Natural killer cell treated with Interleukin-12 subunit alpha and Interleukin-12 subunit beta and Interleukin-15 and Interleukin-18, amount 100 ng/mL, for 72 hours (primary cell): ENCODE measurements around the gene TUBB2A. TPM values are rescaled to one million over a fixed set of nuclear protein-coding genes. Genes with fewer than 3 reads are reported as not detected.

ENCODE experiments used
- ATAC-seq, 2 donors: fragments of 150-1000 bp; cut with Tn5 transposase in 1 of 2; sonication (Bioruptor Pico), chemical (Tn5 transposase) in 1 of 2; 2 replicates each; pipeline ENCODE4 v1.10.0; 2021
- DNase-seq: peaks from one replicate; pipeline ENCODE4 v3.0.0; 2022; ENCODE audit warnings: low spot score
- H3K27ac Mint-ChIP-seq, 2 donors: 1 replicate in 1 of 2; 2 replicates in 1 of 2; pipeline ENCODE4 v1.8.0; 2022; ENCODE audit warnings: mixed read lengths in 2 of 2, mild to moderate bottlenecking in 1 of 2, moderate library complexity in 1 of 2
- H3K27me3 Mint-ChIP-seq, 2 donors: 1 replicate in 1 of 2; 2 replicates in 1 of 2; pipeline ENCODE4 v1.8.0; 2022; ENCODE audit warnings: mixed read lengths in 2 of 2
- H3K36me3 Mint-ChIP-seq: one replicate; pipeline ENCODE4 v1.8.0; 2022; ENCODE audit warnings: mixed read lengths
- H3K4me1 Mint-ChIP-seq, 2 donors: 1 replicate in 1 of 2; 2 replicates in 1 of 2; pipeline ENCODE4 v1.8.0; 2022; ENCODE audit warnings: low read depth in 2 of 2, mixed read lengths in 2 of 2, mild to moderate bottlenecking in 1 of 2
- H3K4me3 Mint-ChIP-seq: one replicate; pipeline ENCODE4 v1.8.0; 2022; ENCODE audit warnings: mixed read lengths
- H3K9me3 Mint-ChIP-seq: 2 replicates; pipeline ENCODE4 v1.8.0; 2022; ENCODE audit warnings: mixed read lengths
- total RNA-seq, 2 donors: library from RNA; stranded (reverse); gene quantifications; one replicate each; pipeline ENCODE4 v1.2.3, GENCODE V29; 2022

TUBB2A gene
- total RNA-seq, 2 donors from 2014 or later = 1.7 to 5.8 TPM

GRCh38 chr6:3136292-3137011, 20.9 kb downstream of the TUBB2A start:
- no peak overlapping the region for H3K27ac Mint-ChIP-seq
- DNase-seq (no peak), ATAC-seq (no peak)
- no peak overlapping the region for H3K4me3 Mint-ChIP-seq
- peaks cover 7% of the 10 kb centered on the region for H3K36me3 Mint-ChIP-seq
- no peaks in the 10 kb centered on the region for H3K27me3 Mint-ChIP-seq
- peaks cover 0 to 7% of the 10 kb centered on the region in 2 donors for H3K4me1 Mint-ChIP-seq
- no peaks in the 10 kb centered on the region for H3K9me3 Mint-ChIP-seq

- Mint-ChIP-seq H3K4me3 (no peak overlapping the region), H3K27me3 (no peaks in the 10 kb centered on the region), H3K36me3 (peaks cover 7% of the 10 kb centered on the region), H3K9me3 (no peaks in the 10 kb centered on the region), H3K4me1 (peaks cover 0 to 7% of the 10 kb centered on the region in 2 donors), H3K27ac (no peak overlapping the region)
- DNase-seq = no peak
- no peak for ATAC-seq
Measured at GRCh38 chr6:3135668-3136291, 21.6 kb downstream of the TUBB2A start.

DNA sequence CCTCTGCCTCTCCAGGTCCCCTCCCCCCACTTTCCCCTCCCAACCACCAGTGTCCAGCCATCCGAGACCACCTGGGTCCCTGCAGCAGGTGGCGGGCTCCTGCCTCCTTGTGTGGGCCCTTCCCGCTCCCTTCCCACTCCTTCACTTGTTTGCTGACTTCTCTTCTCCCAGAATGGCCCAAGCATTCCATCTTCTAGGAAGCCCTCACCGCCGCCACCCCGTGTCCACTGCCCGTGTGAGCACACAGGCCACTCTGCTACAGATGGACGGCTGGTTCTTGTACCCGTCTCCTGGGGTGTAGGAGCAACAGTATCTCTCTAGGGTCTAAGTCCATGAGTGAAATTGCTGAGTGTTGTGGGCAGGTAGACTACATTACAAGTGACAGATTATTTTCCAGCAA, 23.8 kb downstream of the TUBB2A start:
- ATAC-seq = no peak
- Mint-ChIP-seq H3K27me3 (no peaks in the 10 kb centered on the region), H3K9me3 (no peaks in the 10 kb centered on the region), H3K4me3 (no peak overlapping the region), H3K4me1 (no peaks in the 10 kb centered on the region), H3K36me3 (no peaks in the 10 kb centered on the region), H3K27ac (no peak overlapping the region)
- no peak for DNase-seq

- no peak overlapping the region for H3K4me3 Mint-ChIP-seq
- ATAC-seq (no peak), DNase-seq (no peak)
- H3K27me3 Mint-ChIP-seq = no peaks in the 10 kb centered on the region
- H3K4me1 Mint-ChIP-seq = no peaks in the 10 kb centered on the region
- no peaks in the 10 kb centered on the region for H3K36me3 Mint-ChIP-seq
- H3K9me3 Mint-ChIP-seq = no peaks in the 10 kb centered on the region
- no peak overlapping the region for H3K27ac Mint-ChIP-seq
Measured at GRCh38 chr6:3131695-3132094, 25.6 kb downstream of the TUBB2A start.

DNA sequence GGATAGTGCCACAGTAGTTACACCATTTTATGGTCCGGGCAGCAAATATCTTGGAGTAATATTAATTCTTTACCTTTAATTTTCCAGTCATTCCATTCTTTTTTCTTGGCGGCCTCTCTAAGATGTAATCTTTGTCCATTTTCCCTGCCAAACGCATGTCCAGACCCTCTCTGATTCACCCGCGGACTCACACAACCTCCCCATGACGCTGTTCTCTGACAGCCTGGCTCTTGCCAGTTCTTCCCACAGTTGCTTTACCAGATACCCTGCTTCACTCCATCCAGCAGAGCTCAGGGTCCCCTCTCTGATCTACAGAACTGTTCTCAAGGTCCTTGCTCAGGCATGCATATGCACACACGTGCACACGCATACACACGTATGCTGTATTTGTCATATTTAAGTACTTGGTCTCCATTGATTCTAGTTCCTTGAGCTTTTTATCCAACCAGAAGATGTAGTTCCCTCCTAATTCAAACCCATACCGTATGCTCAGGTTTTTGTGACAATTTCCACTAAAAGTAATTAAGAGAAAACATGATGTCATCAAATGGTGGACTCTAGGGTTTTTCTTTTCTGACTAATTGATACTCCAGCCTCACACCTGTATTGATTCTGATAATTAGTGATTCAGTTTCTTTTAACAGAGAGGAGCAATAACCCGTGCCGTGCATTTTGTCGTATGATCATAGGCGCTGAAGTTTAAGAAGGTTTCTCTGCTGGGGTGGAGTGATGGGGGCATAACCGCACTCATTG, 28.8 kb downstream of the TUBB2A start:
- Mint-ChIP-seq H3K36me3 (no peaks in the 10 kb centered on the region), H3K4me3 (no peak overlapping the region), H3K4me1 (no peaks in the 10 kb centered on the region), H3K27ac (no peak overlapping the region), H3K27me3 (no peaks in the 10 kb centered on the region), H3K9me3 (no peaks in the 10 kb centered on the region)
- DNase-seq (no peak), ATAC-seq (no peak)

DNA sequence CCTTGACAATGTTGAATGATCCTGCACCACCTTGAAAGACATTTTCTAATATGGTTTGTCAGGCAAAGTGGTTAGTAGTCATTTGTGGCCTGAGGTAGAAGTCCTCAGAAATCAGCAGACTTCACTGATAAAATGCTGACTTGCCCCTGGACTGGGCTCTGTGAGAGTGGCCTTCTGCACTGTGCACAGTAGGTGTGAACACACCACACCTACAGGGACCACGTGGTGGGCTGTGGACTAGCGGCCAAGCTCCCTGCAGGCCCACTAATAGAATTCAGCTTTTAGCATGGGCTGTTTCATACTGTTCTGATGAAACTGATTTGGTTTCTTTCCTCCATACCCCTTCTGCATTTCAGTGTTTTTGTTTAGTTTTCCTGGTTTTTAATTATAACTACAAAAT, 31.5 kb downstream of the TUBB2A start:
- Mint-ChIP-seq H3K27me3 (no peaks in the 10 kb centered on the region), H3K4me3 (no peak overlapping the region), H3K36me3 (no peaks in the 10 kb centered on the region), H3K27ac (peak overlapping the region in 1 of 2 donors; percentile 68), H3K9me3 (no peaks in the 10 kb centered on the region), H3K4me1 (no peaks in the 10 kb centered on the region)
- ATAC-seq = no peak
- DNase-seq = no peak

DNA sequence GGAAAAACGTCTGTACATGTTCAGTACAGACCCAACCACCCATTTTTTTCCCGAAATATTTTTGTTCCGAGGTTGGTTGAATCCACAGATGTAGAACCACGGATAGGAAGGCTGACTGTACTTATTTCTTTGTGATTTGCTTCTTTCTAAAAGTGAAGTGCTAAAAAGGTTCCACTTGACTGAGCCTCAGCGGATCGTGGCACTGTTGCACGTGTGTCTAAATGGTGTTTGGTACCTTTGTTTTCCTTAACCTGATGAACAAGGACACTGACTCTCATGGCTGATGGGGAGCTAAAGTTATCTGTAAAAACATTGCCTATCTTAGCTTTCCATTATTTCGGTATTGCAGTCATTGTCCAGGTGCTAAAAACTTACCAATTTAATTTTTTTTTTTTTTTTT, 32.7 kb downstream of the TUBB2A start:
- Mint-ChIP-seq H3K9me3 (no peaks in the 10 kb centered on the region), H3K27me3 (no peaks in the 10 kb centered on the region), H3K4me1 (peaks cover 0 to under 1% of the 10 kb centered on the region in 2 donors), H3K27ac (no peak overlapping the region), H3K4me3 (no peak overlapping the region), H3K36me3 (no peaks in the 10 kb centered on the region)
- DNase-seq (no peak), ATAC-seq (no peak)

DNA sequence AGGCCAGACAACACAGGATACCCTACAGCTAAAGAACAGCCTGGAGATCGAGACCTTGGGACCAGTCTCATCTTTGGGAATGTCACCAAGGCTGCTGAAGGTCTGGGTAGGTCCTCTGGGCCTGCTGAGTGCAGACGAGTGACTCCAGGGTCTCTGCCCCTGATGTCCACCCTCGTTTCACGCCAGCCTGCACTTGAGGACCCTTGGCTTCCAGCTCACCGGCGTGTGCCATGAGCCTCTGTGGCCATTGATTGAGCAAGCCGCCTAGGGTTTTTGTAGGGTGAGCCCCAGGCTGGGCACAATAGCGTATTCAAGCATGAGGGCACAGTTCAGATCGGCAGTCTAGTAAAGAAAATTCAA, 34.5 kb downstream of the TUBB2A start:
- H3K4me3 Mint-ChIP-seq = no peak overlapping the region
- peaks cover 10 to 11% of the 10 kb centered on the region in 2 donors for H3K4me1 Mint-ChIP-seq
- ATAC-seq (no peak), DNase-seq (no peak)
- H3K36me3 Mint-ChIP-seq = no peaks in the 10 kb centered on the region
- H3K9me3 Mint-ChIP-seq = no peaks in the 10 kb centered on the region
- H3K27ac Mint-ChIP-seq = no peak overlapping the region
- H3K27me3 Mint-ChIP-seq = no peaks in the 10 kb centered on the region

DNA sequence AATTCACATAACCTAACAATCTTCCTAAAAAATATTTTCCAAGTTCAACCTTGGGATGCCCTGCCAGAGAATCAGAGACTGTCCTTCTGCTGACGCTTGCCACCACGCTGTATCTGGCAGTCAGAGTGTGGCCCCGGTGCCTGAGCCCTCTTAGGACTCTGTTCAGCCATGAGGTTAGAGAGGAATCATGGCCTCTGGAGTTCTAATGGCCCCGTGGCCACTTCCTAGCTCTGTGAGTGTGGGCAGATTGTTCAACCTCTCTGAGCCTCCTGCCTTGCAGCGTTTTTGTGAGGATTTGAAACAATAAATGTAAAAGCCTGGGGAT, 36.6 kb downstream of the TUBB2A start:
- H3K4me1 Mint-ChIP-seq = peaks cover 15 to 17% of the 10 kb centered on the region in 2 donors
- ATAC-seq (no peak), DNase-seq (no peak)
- no peak overlapping the region for H3K27ac Mint-ChIP-seq
- no peaks in the 10 kb centered on the region for H3K36me3 Mint-ChIP-seq
- H3K27me3 Mint-ChIP-seq = no peaks in the 10 kb centered on the region
- H3K9me3 Mint-ChIP-seq = no peaks in the 10 kb centered on the region
- H3K4me3 Mint-ChIP-seq = no peak overlapping the region

GRCh38 chr6:3119040-3119723, 38.2 kb downstream of the TUBB2A start:
- no peaks in the 10 kb centered on the region for H3K9me3 Mint-ChIP-seq
- ATAC-seq (peak in 1 of 2 donors; percentile 29), DNase-seq (no peak)
- H3K27ac Mint-ChIP-seq = peak overlapping the region in 1 of 2 donors; percentile 80
- H3K27me3 Mint-ChIP-seq = no peaks in the 10 kb centered on the region
- peaks cover 15 to 17% of the 10 kb centered on the region in 2 donors for H3K4me1 Mint-ChIP-seq
- peak overlapping the region; percentile 83 for H3K4me3 Mint-ChIP-seq
- no peaks in the 10 kb centered on the region for H3K36me3 Mint-ChIP-seq

GRCh38 chr6:3118353-3119039, 38.8 kb downstream of the TUBB2A start, which contains the start of gene BPHL:
Gene BPHL (plus strand): TSS chr6:3118711. CDS start chr6:3118741, 30 bp downstream.
- Mint-ChIP-seq H3K27me3 (no peaks in the 10 kb centered on the region), H3K27ac (peak within 1 kb of the TSS; percentile 72 to 80), H3K36me3 (no peaks in the 10 kb centered on the region), H3K4me1 (peaks cover 15 to 17% of the 10 kb centered on the region in 2 donors), H3K4me3 (peak within 1 kb of the TSS; percentile 83), H3K9me3 (no peaks in the 10 kb centered on the region)
- DNase-seq = peak; percentile 100
- ATAC-seq = peak; percentile 96 to 97

DNA sequence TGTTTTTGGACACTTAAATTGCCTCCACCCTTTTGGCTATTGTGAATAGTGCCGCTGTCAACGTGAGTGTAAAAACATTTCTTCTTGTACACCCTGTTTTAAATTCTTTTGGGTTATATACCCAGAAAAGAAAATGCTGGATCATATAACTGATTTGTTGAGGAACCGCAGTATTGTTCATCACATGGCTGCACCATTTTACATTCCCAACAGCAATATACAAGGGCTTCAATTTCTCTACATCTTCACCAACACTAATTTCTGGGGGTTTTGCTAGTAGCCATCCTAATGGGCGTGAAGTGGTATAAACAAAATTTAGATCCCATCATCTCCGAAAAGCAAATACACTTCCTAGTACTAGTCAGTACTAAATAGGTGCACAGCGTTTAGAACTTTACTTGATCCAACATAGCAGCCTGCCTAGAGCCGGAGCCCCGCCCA, 39.4 kb downstream of the TUBB2A start:
- DNase-seq (no peak), ATAC-seq (no peak)
- H3K4me3 Mint-ChIP-seq = peak overlapping the region; percentile 83
- H3K4me1 Mint-ChIP-seq = peaks cover 15 to 17% of the 10 kb centered on the region in 2 donors
- no peaks in the 10 kb centered on the region for H3K27me3 Mint-ChIP-seq
- H3K36me3 Mint-ChIP-seq = no peaks in the 10 kb centered on the region
- no peaks in the 10 kb centered on the region for H3K9me3 Mint-ChIP-seq
- H3K27ac Mint-ChIP-seq = peak overlapping the region; percentile 60 to 72

DNA sequence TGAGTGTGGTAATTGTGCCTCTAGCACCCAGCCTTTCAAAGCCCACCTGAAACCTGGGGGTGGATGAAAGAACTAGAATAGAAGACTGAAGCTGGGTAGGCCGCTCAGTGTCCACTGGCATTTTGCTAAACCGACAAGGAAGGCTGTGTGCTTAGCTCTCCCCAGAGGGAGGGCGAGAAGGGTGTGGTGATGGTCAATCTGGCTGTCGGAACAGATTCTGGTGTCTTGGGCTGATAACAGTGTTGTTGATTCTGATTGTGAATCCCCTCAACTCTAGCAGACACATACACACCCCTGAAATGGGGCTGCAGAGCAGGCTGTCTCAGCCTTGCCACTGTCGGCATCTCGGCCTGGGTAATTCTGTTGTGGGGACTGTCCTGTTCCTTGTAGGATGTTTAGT, 43.0 kb downstream of the TUBB2A start:
- no peaks in the 10 kb centered on the region for H3K9me3 Mint-ChIP-seq
- DNase-seq (no peak), ATAC-seq (no peak)
- peaks cover 7% of the 10 kb centered on the region for H3K36me3 Mint-ChIP-seq
- no peaks in the 10 kb centered on the region for H3K27me3 Mint-ChIP-seq
- no peak overlapping the region for H3K4me3 Mint-ChIP-seq
- no peak overlapping the region for H3K27ac Mint-ChIP-seq
- H3K4me1 Mint-ChIP-seq = peaks cover 14 to 19% of the 10 kb centered on the region in 2 donors
